GM20000 (cell line): ENCODE measurements around the gene NUP62.

Experiments
- DNase-seq: peaks from one replicate; pipeline ENCODE4 v3.0.0; 2012; ENCODE audit warnings: low spot score
- CTCF ChIP-seq: IDR thresholded peaks from 2 replicates; pipeline ENCODE4 v1.5.1; 2012; ENCODE audit warnings: mild to moderate bottlenecking, control low read depth; ENCODE audit errors: extremely low read depth, missing control alignments

The NUP62 gene

GRCh38 chr19:49921871-49922795 lies 7.2 kb downstream of the NUP62 start:
- TF ChIP-seq CTCF: no peak
- DNase-seq: no peak

- no peak for DNase-seq
- TF ChIP-seq CTCF: no peak
Measured at GRCh38 chr19:49920624-49921363, 8.5 kb downstream of the NUP62 start.

GRCh38 chr19:49918089-49918488 lies 11.2 kb downstream of the NUP62 start:
- no peak for DNase-seq
- no peak for TF ChIP-seq CTCF

GRCh38 chr19:49916839-49917733 lies 12.2 kb downstream of the NUP62 start:
- peak; percentile 44 for TF ChIP-seq CTCF
- DNase-seq: no peak

- TF ChIP-seq CTCF: no peak
- no peak for DNase-seq
Measured at GRCh38 chr19:49915271-49915670, 14.0 kb downstream of the NUP62 start.

GRCh38 chr19:49913720-49914119 lies 15.6 kb downstream of the NUP62 start:
- no peak for DNase-seq
- TF ChIP-seq CTCF: no peak
